Liver (tissue), 9 donors: ENCODE measurements around the gene LAT. TPM values are rescaled to one million over a fixed set of nuclear protein-coding genes. Genes with fewer than 3 reads are reported as not detected.

Experiments used
- DNase-seq: peaks from one replicate; pipeline ENCODE4 v3.0.0-alpha.2; 2017; ENCODE audit warnings: low spot score
- H3K27ac ChIP-seq, 2 donors: one replicate each; pipeline ENCODE4 v1.7.0; 2013; ENCODE audit warnings: inconsistent platforms in 2 of 2, low read length in 2 of 2, control low read depth in 1 of 2, low read depth in 1 of 2, mild to moderate bottlenecking in 1 of 2
- H3K27me3 ChIP-seq, 4 donors: one replicate each; pipeline versions ENCODE4 v1.6.1 to v1.7.0; 2013; ENCODE audit warnings: low read length in 3 of 4, inconsistent platforms in 1 of 4, mild to moderate bottlenecking in 1 of 4, moderate library complexity in 1 of 4; ENCODE audit not compliant: control insufficient read depth in 4 of 4, insufficient read depth in 4 of 4
- H3K36me3 ChIP-seq, 4 donors: one replicate each; pipeline versions ENCODE4 v1.6.1 to v1.7.0; 2013; ENCODE audit warnings: low read length in 3 of 4, mild to moderate bottlenecking in 3 of 4, low read depth in 1 of 4, moderate library complexity in 1 of 4; ENCODE audit not compliant: control insufficient read depth in 4 of 4, insufficient read depth in 3 of 4
- H3K4me1 ChIP-seq, 4 donors: one replicate each; pipeline versions ENCODE4 v1.6.1 to v1.7.0; 2013; ENCODE audit warnings: low read length in 3 of 4, mild to moderate bottlenecking in 3 of 4, moderate library complexity in 1 of 4; ENCODE audit not compliant: control insufficient read depth in 4 of 4, insufficient read depth in 4 of 4
- H3K4me3 ChIP-seq, 3 donors: one replicate each; pipeline versions ENCODE4 v1.6.1 to v1.7.0; 2013; ENCODE audit warnings: low read length in 3 of 3, control low read depth in 1 of 3, low read depth in 1 of 3, mild to moderate bottlenecking in 1 of 3
- H3K9ac ChIP-seq, 2 donors: one replicate each; pipeline ENCODE4 v1.7.0; 2013; ENCODE audit warnings: low read length in 2 of 2, mild to moderate bottlenecking in 2 of 2, moderate library complexity in 2 of 2, control low read depth in 1 of 2, low read depth in 1 of 2
- H3K9me3 ChIP-seq, 4 donors: one replicate each; pipeline versions ENCODE4 v1.6.1 to v1.7.0; 2013; ENCODE audit warnings: low read length in 3 of 4; ENCODE audit not compliant: control insufficient read depth in 4 of 4
- ATF3 ChIP-seq: IDR thresholded peaks from 2 replicates; pipeline ENCODE4 v1.6.1; 2016; ENCODE audit warnings: antibody characterized with exemption
- EGR1 ChIP-seq, 2 donors: IDR thresholded peaks; 2 replicates each; pipeline ENCODE4 v1.6.1; 2016 to 2018; ENCODE audit warnings: antibody characterized with exemption in 2 of 2, low read depth in 2 of 2
- FOXA1 ChIP-seq: IDR thresholded peaks from 2 replicates; pipeline ENCODE4 v1.6.1; 2016; ENCODE audit warnings: antibody characterized with exemption
- FOXA2 ChIP-seq: IDR thresholded peaks from 2 replicates; pipeline ENCODE4 v1.6.1; 2016; ENCODE audit warnings: antibody characterized with exemption
- GABPA ChIP-seq, 2 donors: IDR thresholded peaks in 1 of 2; conservative IDR thresholded peaks in 1 of 2; 2 replicates each; pipeline ENCODE4 v1.6.1; 2016; ENCODE audit warnings: antibody characterized with exemption in 2 of 2, mild to moderate bottlenecking in 1 of 2, moderate library complexity in 1 of 2
- HNF4A ChIP-seq, 2 donors: conservative IDR thresholded peaks; 2 replicates each; pipeline ENCODE4 v1.6.1; 2016; ENCODE audit warnings: antibody characterized with exemption in 2 of 2, mild to moderate bottlenecking in 2 of 2
- HNF4G ChIP-seq: IDR thresholded peaks from 2 replicates; pipeline ENCODE4 v1.6.1; 2016; ENCODE audit warnings: antibody characterized with exemption
- JUND ChIP-seq, 2 donors: IDR thresholded peaks; 2 replicates each; pipeline ENCODE4 v1.6.1; 2016; ENCODE audit warnings: antibody characterized with exemption in 2 of 2
- NR2F2 ChIP-seq: IDR thresholded peaks from 2 replicates; pipeline ENCODE4 v1.6.1; 2016; ENCODE audit warnings: antibody characterized with exemption
- RAD21 ChIP-seq, 2 donors: IDR thresholded peaks; 2 replicates each; pipeline ENCODE4 v1.6.1; 2016; ENCODE audit warnings: antibody characterized with exemption in 2 of 2, mild to moderate bottlenecking in 2 of 2
- REST ChIP-seq: IDR thresholded peaks from 2 replicates; pipeline ENCODE4 v1.6.1; 2016; ENCODE audit warnings: antibody characterized with exemption, mild to moderate bottlenecking
- RXRA ChIP-seq, 2 donors: IDR thresholded peaks; 2 replicates each; pipeline ENCODE4 v1.6.1; 2017 to 2018; ENCODE audit warnings: antibody characterized with exemption in 2 of 2, mild to moderate bottlenecking in 1 of 2
- SP1 ChIP-seq: IDR thresholded peaks from 2 replicates; pipeline ENCODE4 v1.6.1; 2018; ENCODE audit warnings: antibody characterized with exemption, mild to moderate bottlenecking
- TAF1 ChIP-seq: conservative IDR thresholded peaks from 2 replicates; pipeline ENCODE4 v1.6.1; 2016; ENCODE audit warnings: antibody characterized with exemption, mild to moderate bottlenecking
- YY1 ChIP-seq: IDR thresholded peaks from 2 replicates; pipeline ENCODE4 v1.6.1; 2016; ENCODE audit warnings: antibody characterized with exemption, mild to moderate bottlenecking
- ZBTB33 ChIP-seq: IDR thresholded peaks from 2 replicates; pipeline ENCODE4 v1.6.1; 2016; ENCODE audit warnings: antibody characterized with exemption
- WGBS: extraction: QIAGEN DNeasy Blood & Tissue Kit; methylation state at CpG from one replicate; pipeline ENCODE4 v1.1.7; 2013; 5-methylcytosine and 5-hydroxymethylcytosine counted together
- polyA plus RNA-seq, 2 donors: library from polyadenylated mRNA; stranded (reverse) in 1 of 2; unstranded in 1 of 2; fragments of 200-250 nt in 1 of 2; fragments of >200 nt in 1 of 2; fragmentation: Nextera tagmentation in 1 of 2; extraction: Ambion mirVana in 1 of 2; gene quantifications; one replicate each; pipeline versions ENCODE4 v1.2.1 to v1.2.3, GENCODE V29; 2013 to 2015
- total RNA-seq, 2 donors: library from RNA; depleted of rRNA; stranded (reverse); fragments of >200 nt; gene quantifications; one replicate each; pipeline ENCODE4 v1.2.3, GENCODE V29; 2014
- TF ChIP-seq, protein P1 (sequence below): fragments of 150-350 bp; IDR thresholded peaks from 2 replicates; pipeline ENCODE4 v1.5.1; 2017; ENCODE audit warnings: improper control_type of control experiment, low read depth, low read length; ENCODE audit not compliant: missing input control
- donor health status: healthy.
- donor health status: healthy.
- donor health status: healthy.
- donor health status: healthy.
- donor health status: healthy.

LAT gene
- total and polyA plus RNA-seq, 4 donors, result 1.3 to 2.3 (median 1.6) TPM

- H3K27ac ChIP-seq, result no peak overlapping the region
Measured at GRCh38 chr16:29009838-29010166, 24.9 kb downstream of the LAT start.

GRCh38 chr16:29011112-29011511, 26.3 kb downstream of the LAT start:
- Histone ChIP-seq H3K4me1 (peaks cover 0 to 10% (median 7%) of the 10 kb centered on the region in 4 donors), H3K36me3 (no peaks in the 10 kb centered on the region), H3K27me3 (no peaks in the 10 kb centered on the region), H3K9ac (no peak overlapping the region), H3K9me3 (no peaks in the 10 kb centered on the region), H3K27ac (no peak overlapping the region), H3K4me3 (no peak overlapping the region)
- DNase-seq, result no peak
- 85% methylated on average over 8 of the region's 8 CpGs for WGBS
- TF ChIP-seq RXRA (IDR thresholded peaks at IDR 0.05) (no peak), HNF4A (conservative IDR thresholded peaks at IDR 0.05) (no peak), FOXA2 (no peak), TAF1 (no peak), RAD21 (IDR thresholded peaks at IDR 0.05) (no peak), FOXA1 (no peak), NR2F2 (no peak), GABPA (IDR thresholded peaks at IDR 0.05 in 1 of 2, conservative IDR thresholded peaks at IDR 0.05 in 1 of 2) (no peak), HNF4G (no peak), YY1 (no peak), ATF3 (no peak), SP1 (no peak), EGR1 (IDR thresholded peaks at IDR 0.05; ENCODE audit: low read depth in 2 of 2) (no peak), JUND (IDR thresholded peaks at IDR 0.05) (no peak), ZBTB33 (no peak)
- TF ChIP-seq, protein P1, sequence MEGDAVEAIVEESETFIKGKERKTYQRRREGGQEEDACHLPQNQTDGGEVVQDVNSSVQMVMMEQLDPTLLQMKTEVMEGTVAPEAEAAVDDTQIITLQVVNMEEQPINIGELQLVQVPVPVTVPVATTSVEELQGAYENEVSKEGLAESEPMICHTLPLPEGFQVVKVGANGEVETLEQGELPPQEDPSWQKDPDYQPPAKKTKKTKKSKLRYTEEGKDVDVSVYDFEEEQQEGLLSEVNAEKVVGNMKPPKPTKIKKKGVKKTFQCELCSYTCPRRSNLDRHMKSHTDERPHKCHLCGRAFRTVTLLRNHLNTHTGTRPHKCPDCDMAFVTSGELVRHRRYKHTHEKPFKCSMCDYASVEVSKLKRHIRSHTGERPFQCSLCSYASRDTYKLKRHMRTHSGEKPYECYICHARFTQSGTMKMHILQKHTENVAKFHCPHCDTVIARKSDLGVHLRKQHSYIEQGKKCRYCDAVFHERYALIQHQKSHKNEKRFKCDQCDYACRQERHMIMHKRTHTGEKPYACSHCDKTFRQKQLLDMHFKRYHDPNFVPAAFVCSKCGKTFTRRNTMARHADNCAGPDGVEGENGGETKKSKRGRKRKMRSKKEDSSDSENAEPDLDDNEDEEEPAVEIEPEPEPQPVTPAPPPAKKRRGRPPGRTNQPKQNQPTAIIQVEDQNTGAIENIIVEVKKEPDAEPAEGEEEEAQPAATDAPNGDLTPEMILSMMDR, result no peak

More at GRCh38 chr16:29009838-29010166, 24.9 kb downstream of the LAT start:
- H3K27me3 ChIP-seq, result no peaks in the 10 kb centered on the region
- no peaks in the 10 kb centered on the region for H3K9me3 ChIP-seq
- H3K4me1 ChIP-seq, result peaks cover 0 to 10% (median 7%) of the 10 kb centered on the region in 4 donors
- no peak for DNase-seq
- H3K36me3 ChIP-seq, result no peaks in the 10 kb centered on the region
- WGBS, result 97% methylated on average over 2 of the region's 2 CpGs
- TF ChIP-seq FOXA1 (no peak), HNF4G (no peak), REST (no peak), YY1 (no peak), RXRA (IDR thresholded peaks at IDR 0.05) (no peak), TAF1 (no peak), FOXA2 (no peak), SP1 (no peak), RAD21 (IDR thresholded peaks at IDR 0.05) (no peak), GABPA (IDR thresholded peaks at IDR 0.05 in 1 of 2, conservative IDR thresholded peaks at IDR 0.05 in 1 of 2) (no peak), JUND (IDR thresholded peaks at IDR 0.05) (no peak), NR2F2 (no peak)
- TF ChIP-seq, protein P1, result no peak
- H3K9ac ChIP-seq, result no peak overlapping the region
- no peak overlapping the region for H3K4me3 ChIP-seq
